Motor neuron (in vitro differentiated cells): Measurements from ENCODE around the gene ETHE1. TPM values are rescaled to one million over a fixed set of nuclear protein-coding genes. Genes with fewer than 3 reads are reported as not detected.

Source experiments
- ATAC-seq, 8 experiments: fragments of 200-7000 bp; cut with Tn5 transposase; replicated peaks in 6 of 8; 2 replicates each; pipeline ENCODE4 v1.8.0; 2021; ENCODE audit warnings: mild to moderate bottlenecking in 8 of 8, moderate library complexity in 8 of 8
- H3K27ac ChIP-seq, 2 donors: fragments of 250-450 bp; sonication (Bioruptor Pico); 2 replicates each; pipeline ENCODE4 v1.9.0; 2021; ENCODE audit warnings: antibody characterized with exemption in 2 of 2, mild to moderate bottlenecking in 2 of 2, moderate library complexity in 1 of 2
- H3K4me1 ChIP-seq, 2 donors: fragments of 250-450 bp; sonication (Bioruptor Pico); replicated peaks in 1 of 2; 2 replicates each; pipeline ENCODE4 v1.6.1; 2021; ENCODE audit warnings: antibody characterized with exemption in 2 of 2, mild to moderate bottlenecking in 2 of 2, moderate library complexity in 1 of 2
- H3K4me3 ChIP-seq, 5 donors: fragments of 250-450 bp; sonication (Bioruptor Pico); 2 replicates each; pipeline ENCODE4 v1.9.0; 2021; ENCODE audit warnings: antibody characterized with exemption in 5 of 5, mild to moderate bottlenecking in 5 of 5, moderate library complexity in 4 of 5
- WGBS, 10 experiments: fragments of 450-650 bp; shearing (Covaris generic); methylation state at CpG; one replicate each; pipeline ENCODE4 v1.0.0; 2022; 5-methylcytosine and 5-hydroxymethylcytosine counted together
- in situ Hi-C, 9 experiments: fragments of 400-800 bp; cut with MboI; loops; one replicate each; pipeline ENCODE4 v1.15.0; 2021; ENCODE audit warnings: low sequenced_read_pairs in 9 of 9, low pct_unique_long_range_greater_than_20kb in 2 of 9; ENCODE audit not compliant: unreplicated experiment in 9 of 9
- total RNA-seq, 8 experiments: library from RNA; unstranded; fragments of 300-600 nt; gene quantifications; 2 replicates each; pipeline versions ENCODE4 v1.2.3 to v1.2.4, GENCODE V29; 2022

The ETHE1 gene, protein sequence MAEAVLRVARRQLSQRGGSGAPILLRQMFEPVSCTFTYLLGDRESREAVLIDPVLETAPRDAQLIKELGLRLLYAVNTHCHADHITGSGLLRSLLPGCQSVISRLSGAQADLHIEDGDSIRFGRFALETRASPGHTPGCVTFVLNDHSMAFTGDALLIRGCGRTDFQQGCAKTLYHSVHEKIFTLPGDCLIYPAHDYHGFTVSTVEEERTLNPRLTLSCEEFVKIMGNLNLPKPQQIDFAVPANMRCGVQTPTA
- total RNA-seq: 10 to 100 TPM; 11.5 to 70.2 (median 22.1) TPM

DNA sequence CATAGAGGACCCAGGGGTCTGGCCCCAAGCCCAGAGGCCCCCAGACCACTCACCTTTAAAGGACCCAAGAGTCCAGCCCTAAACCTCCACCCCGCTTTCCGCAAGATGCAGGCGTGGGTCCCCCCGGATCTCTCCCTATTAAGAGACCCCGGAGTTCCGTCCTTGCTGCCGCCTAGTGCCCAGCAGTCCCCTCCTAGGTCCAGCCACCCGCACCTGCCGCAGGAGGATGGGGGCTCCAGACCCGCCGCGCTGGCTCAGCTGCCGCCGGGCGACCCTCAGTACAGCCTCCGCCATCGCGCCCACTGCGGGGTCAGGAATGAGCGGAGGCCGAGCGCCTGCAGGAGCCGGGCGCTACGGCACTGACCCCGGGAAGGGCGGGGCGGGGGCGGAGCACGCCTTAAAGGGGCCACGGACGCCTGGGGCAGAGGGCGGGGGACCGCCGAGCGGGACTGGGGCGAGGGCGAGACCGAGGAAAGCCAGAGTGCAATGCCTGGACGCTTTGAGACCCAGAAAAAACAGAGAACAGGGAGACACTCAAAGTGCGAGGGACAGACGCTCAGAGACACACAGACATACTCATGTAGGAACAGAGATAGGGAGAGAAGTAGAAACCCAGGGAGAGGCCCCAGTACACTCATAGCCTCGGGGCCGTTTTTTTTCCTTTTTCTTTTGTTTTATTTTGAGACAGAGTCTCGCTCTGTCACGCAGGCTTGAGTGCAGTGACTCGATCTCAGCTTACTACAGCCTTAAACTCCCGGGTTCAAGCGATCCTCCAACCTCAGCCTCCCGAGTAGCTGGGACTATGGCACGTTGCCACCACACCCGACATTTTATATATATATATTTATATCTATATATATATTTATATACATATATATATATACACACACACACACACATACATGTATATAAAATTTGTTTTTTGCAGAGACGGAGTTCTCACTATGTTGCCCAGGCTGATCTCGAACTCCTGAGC lies at the start of gene ETHE1:
TSS of gene ETHE1 (minus strand) at position 318 of the 976 bp plus-strand sequence. CDS start at position 294, 24 bp downstream.
- ATAC-seq: peak; percentile 60 to 94 (median 90)
- H3K4me3 ChIP-seq: peak within 1 kb of the TSS; percentile 43 to 78 (median 53)
- H3K27ac ChIP-seq: no peak within 1 kb of the TSS
- H3K4me1 ChIP-seq: peaks cover 5 to 13% of the 10 kb centered on the region in 2 donors
- in situ Hi-C loops: loop anchor here in 1 of 9 experiments (10.0 kb wide), 1 partner anchor 82 kb away; no protein-coding TSS in a partner anchor
- WGBS, 10 experiments: 0 to 100% (median 0%) methylated on average over 1 to 12 of the region's 54 CpGs; no CpG with 5 or more reads in 2 of the 10 experiments

DNA sequence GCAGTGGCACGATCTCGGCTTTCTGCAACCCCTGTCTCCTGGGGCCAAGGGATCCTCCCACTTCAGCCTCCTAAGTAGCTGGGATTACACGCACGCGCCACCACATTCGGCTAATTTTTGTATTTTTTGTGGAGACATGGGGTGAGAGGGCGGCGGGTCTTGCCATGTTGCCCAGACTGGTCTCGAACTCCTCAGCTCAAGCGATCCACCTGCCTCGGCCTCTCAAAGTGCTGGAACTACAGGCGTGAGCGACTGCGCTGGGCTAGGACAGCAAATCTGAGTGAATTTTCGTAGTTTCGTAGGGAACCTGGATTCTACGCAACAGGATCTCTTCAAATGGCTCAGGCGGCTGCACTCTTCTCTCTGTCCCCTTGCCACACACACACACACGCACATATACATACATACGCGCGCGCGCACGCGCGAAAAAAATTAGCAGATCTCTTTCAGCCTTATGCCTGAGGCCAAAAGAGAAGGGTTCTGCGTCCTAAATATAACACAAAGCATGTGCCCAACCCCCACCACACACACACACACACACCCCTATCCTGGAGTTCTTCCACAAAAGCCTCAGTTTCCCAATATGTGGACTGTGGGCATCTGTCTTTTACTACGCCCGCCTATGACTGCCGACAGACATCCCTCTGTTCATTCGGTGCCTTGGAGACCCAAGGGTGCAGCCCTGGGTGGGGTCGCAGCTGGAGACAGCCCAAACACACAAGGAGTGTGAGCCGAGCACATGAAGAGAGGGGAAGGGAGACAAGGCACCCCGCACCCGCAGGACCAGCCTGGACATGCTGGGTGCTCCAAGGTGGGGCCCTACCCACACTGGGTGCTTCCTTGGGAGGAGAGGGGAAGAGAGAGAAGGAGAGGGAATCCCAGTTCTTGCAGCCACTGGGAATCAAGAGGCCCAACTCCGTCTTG lies 49.2 kb upstream of the ETHE1 start:
- H3K4me1 ChIP-seq: peaks cover 12 to 19% of the 10 kb centered on the region in 2 donors
- H3K4me3 ChIP-seq: peak overlapping the region; percentile 22 to 83 (median 26)
- WGBS, 10 experiments: 44 to 88% (median 73%) methylated on average over 1 to 25 of the region's 37 CpGs; no CpG with 5 or more reads in 1 of the 10 experiments
- H3K27ac ChIP-seq: peak overlapping the region; percentile 69 to 73
- ATAC-seq: peak in 2 of 8 experiments; percentile 0 to 2
- in situ Hi-C loops: no loop called here

DNA sequence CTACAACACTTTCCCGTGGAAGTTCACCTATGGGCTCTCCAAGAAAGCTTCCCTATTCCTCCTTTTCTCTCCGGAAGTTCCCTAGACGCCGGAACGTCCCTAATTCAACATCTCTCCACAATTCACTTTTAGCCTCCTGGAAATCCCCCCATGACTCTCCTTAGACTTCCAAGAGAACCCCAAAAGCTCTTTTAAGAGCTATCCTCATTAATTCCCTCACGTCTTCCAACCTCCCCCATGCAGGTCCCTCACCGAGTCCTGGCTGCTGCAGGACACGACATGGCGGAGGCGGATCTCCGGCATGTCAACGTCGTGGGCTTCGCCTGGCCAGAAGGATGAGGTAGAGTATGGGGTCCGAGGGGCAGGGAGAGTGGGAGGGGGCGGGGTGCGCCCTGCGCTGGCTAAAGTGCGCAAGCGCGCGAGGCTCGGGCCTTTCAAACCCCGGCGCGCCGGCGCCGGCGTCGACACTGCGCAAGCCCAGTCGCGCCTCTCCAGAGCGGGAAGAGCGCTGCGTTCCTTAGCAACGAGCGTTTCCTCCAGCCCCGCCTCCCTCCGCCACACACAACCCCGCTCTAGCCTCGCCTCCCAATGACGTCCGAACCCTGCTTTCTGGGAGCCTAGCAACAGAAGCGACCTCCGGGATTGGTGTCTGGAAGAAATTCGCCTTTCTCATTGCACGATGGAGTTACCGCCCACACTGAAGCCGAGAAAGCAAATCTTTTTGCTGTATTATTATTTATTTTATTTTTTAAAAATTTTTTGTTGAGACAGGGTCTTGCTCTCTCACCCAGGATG lies 48.4 kb upstream of the ETHE1 start, which contains the start of the genes PINLYP and XRCC1:
TSS of gene PINLYP (plus strand) at position 646 of the 795 bp plus-strand sequence. CDS start 1,391 bp downstream, outside the sequence.
TSS of gene XRCC1 (minus strand) at position 372 of the 795 bp plus-strand sequence. CDS start at position 303, 69 bp downstream.
- peak within 1 kb of the TSS; percentile 69 to 74 for H3K27ac ChIP-seq
- in situ Hi-C loops: no loop called here
- peak; percentile 97 to 99 (median 98) for ATAC-seq
- H3K4me1 ChIP-seq: peaks cover 10 to 12% of the 10 kb centered on the region in 2 donors
- H3K4me3 ChIP-seq: peak within 1 kb of the TSS; percentile 54 to 83 (median 61)
- 0 to 18% (median 0%) methylated on average over 1 to 17 of the region's 51 CpGs for whole genome bisulfite sequencing, 10 experiments

DNA sequence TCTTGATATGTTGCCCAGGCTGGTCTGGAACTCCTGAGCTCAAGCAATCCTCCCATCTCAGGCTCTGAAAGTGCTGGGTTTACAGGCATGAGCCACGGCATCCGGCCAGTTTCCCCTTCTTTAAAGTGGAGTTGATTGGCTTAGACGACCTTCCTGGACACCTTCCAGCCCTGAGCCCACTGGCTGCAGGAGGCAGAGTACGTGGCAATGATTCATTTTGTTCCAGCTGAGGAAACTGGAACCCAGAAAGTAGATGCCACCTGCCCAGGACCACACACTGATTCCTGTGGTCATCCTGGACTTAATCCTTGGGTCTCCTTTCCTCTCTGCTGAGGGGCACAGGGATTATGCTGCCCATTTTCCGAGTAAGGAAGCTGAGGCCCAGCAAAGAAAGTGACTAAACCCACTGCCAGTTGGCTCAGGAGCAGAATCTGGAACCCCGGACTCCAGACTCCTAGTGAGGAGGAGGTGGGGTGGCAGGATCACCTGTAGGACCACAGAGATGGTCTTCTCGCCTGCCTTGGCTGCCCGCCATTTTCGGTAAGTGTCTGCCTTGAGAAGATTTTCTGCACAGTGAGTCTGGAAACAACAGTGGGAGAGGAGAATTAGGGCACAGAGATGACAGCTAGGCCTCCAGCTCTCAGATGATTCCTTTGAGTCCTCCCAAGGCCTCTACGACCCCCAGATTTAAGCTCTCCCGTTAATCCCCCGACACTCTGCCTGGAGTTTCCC lies 47.6 kb upstream of the ETHE1 start:
- H3K4me1 ChIP-seq: peaks cover 10 to 12% of the 10 kb centered on the region in 2 donors
- ATAC-seq: no peak
- H3K4me3 ChIP-seq: peak overlapping the region; percentile 54 to 83 (median 61)
- 0 to 100% (median 17%) methylated on average over 1 to 8 of the region's 12 CpGs; no CpG with 5 or more reads in 1 of the 10 experiments for WGBS, 10 experiments
- in situ Hi-C loops: no loop called here
- peak overlapping the region; percentile 43 to 74 for H3K27ac ChIP-seq

DNA sequence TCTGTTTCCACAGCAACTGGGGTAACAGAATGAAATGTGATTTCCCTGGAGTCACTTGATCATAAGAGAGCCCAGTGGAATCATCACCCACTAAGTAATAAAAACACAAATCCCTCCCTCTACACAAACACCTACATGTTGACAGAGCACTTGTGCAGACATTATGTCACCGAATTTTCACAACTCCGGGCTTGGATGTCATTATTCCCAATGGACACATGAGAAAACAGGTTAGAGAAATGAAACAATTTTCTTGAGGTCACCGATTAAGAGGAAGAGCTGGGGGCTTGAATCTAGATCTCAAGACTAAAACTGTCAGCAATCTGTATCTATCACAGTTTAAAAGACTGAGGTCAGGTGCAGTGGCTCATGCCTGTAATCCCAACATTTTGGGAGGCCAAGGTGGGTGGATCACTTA lies 45.2 kb upstream of the ETHE1 start:
- WGBS, 10 experiments: 60 to 100% (median 96%) methylated on average over 1 to 3 of the region's 3 CpGs; no CpG with 5 or more reads in 2 of the 10 experiments
- Histone ChIP-seq H3K27ac (no peak overlapping the region), H3K4me3 (no peak overlapping the region), H3K4me1 (peaks cover 10 to 12% of the 10 kb centered on the region in 2 donors)
- ATAC-seq: peak in 1 of 8 experiments; percentile 7
- in situ Hi-C loops: no loop called here

DNA sequence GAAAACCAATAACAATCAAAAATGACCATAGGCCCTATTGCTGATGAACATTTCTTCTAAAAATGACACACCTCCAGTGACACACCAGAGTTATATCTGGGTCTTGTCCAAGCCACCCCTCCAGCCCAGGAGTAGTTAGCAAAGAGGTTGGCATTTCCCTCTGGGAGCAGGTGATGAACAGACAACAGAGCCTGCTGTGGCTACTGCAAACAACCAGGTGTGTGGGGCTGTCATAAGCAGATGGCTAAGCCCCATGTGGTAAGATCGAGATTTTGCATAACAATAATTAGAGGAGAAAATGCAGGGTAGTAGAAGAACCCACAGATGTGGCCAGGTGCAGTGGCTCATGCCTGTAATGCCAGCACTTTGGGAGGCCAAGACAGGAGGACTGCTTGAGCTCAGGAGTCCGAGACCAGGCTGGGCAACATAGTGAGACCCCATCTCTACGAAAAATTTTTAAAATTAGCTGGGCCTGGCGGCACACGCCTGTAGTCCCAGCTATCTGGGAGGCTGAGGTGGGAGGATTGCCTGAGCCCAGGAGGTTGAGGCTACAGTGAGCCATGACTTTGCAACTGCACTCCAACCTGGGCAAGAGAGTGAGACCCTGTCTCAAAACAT lies 43.3 kb upstream of the ETHE1 start:
- WGBS, 10 experiments: 100% methylated on average over 3 of the region's 5 CpGs; no CpG with 5 or more reads in 9 of the 10 experiments
- Histone ChIP-seq H3K4me3 (no peak overlapping the region), H3K27ac (no peak overlapping the region), H3K4me1 (peaks cover 6 to 9% of the 10 kb centered on the region in 2 donors)
- in situ Hi-C loops: no loop called here
- no peak for ATAC-seq

DNA sequence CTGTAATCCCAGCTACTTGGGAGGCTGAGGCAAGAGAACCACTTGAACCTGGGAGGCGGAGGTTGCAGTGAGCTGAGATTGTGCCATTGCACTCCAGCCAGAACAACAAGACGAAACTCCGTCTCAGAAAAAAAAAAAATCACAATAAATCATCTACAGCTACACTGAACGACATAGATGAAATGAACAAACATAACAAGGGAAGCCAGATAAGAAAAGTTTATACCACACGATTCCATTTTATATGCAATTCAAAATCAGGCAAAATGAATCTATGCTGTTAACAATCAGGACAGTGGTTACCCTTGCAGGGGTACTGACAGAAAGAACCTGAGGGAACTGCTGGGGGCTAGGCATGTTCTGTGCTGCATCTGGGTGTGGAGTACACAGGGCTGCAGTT lies 42.7 kb upstream of the ETHE1 start:
- Histone ChIP-seq H3K27ac (no peak overlapping the region), H3K4me3 (no peak overlapping the region), H3K4me1 (peaks cover 6 to 8% of the 10 kb centered on the region in 2 donors)
- ATAC-seq: no peak
- in situ Hi-C loops: no loop called here
- WGBS, 10 experiments: 33 to 100% (median 92%) methylated on average over 1 to 4 of the region's 5 CpGs; no CpG with 5 or more reads in 1 of the 10 experiments

DNA sequence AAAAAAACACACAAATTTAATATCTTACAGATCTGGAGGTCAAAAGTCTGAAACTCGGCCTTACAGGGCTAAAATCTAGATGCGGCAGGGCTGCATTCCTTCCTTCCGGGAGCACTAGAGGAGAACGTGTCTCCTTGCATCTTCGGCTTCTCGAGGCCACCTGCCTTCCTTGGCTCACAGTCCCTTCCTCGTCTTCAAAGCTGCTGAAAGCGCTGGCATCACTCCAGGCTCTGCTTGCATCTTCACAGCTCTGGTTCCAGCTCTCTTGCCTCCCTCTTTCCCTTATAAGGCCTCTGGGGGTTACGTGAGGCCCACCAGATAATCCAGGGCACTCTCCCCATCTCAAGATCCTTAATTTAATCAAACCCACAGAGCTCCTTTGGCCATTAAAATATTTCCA lies 37.8 kb upstream of the ETHE1 start:
- WGBS, 10 experiments: 44 to 100% (median 85%) methylated on average over 1 to 8 of the region's 9 CpGs; no CpG with 5 or more reads in 2 of the 10 experiments
- in situ Hi-C loops: no loop called here

DNA sequence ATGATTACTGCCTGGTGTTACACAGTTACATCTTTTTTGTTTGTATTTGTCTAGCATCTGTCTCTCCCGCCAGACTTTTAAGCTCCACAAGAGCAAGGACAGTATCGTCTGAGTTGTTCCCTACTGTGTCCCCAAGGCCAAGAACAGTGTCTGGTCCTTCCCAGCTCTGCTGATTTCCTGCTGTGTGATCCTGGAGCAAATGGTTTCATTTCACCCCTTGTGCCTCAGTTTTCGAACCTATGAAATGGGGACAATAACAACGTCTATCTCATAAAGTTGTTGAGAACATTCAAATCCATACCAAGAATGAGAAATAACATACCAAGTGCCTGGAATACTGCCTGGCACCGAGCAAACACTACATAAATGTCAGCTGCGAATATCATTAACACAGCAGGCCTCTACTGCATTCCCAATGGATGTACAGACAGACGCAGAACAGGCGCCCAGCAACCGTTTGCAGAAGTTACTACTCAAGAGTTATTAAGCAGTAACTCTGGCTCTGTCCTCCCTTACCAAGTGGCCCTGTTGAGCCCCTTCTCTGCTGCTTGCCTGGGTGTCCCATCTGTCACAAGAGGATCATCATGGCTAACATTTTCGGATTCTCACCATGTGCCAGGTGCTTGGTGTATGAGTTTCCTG lies 36.9 kb upstream of the ETHE1 start:
- in situ Hi-C loops: no loop called here
- H3K4me1 ChIP-seq: no peaks in the 10 kb centered on the region
- no peak overlapping the region for H3K4me3 ChIP-seq
- 53 to 93% (median 88%) methylated on average over 2 to 9 of the region's 10 CpGs for WGBS, 10 experiments
- peak in 1 of 8 experiments; percentile 51 for ATAC-seq
- H3K27ac ChIP-seq: no peak overlapping the region

More for the DNA sequence above, 37.8 kb upstream of the ETHE1 start:
- Histone ChIP-seq H3K27ac (no peak overlapping the region), H3K4me1 (no peaks in the 10 kb centered on the region), H3K4me3 (no peak overlapping the region)
- ATAC-seq: no peak

DNA sequence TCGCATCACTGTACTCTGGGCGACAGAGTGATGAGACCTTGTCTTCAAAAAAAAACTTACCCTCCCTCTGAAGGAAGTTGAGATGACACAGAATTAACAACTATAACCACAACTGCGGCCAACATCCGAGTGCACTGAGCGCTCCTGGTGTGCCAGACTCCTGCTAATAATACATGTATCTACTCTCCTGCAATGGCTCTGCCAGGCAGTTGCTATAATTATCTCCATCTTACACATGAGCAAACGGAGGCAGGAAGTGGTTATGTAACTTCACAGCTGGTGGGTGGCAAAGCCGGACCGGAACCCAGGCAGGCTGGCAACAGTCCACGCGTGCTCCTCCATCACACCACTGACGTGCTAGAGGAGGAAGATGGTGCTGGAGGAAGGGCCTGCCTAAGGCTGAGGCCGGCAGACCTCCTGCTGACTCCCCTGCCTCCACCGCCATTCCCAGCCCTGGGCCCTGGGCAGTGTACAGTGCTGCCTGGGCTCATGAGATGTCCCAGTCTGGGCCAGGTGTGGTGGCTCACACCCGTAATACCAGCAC lies 35.8 kb upstream of the ETHE1 start:
- in situ Hi-C loops: no loop called here
- 43 to 100% (median 95%) methylated on average over 3 to 10 of the region's 14 CpGs; no CpG with 5 or more reads in 5 of the 10 experiments for WGBS, 10 experiments
- ATAC-seq: no peak
- Histone ChIP-seq H3K27ac (no peak overlapping the region), H3K4me1 (no peaks in the 10 kb centered on the region), H3K4me3 (no peak overlapping the region)
